Endothelial cell of umbilical vein (primary cell): Measurements from ENCODE around the gene SLC8A1. TPM values are rescaled to one million over a fixed set of nuclear protein-coding genes. Genes with fewer than 3 reads are reported as not detected.

Experiments used
- BruUV-seq: library from RNA; stranded (reverse); fragments of 400-500 nt; replicated peaks from 2 replicates; lab custom pipeline; 2021; lab: Mats Ljungman, UMichigan
- CTCF ChIA-PET: fragments of 300-600, 350-600 bp; sonication (Branson Sonifier 250); formaldehyde crosslinking; loops from one replicate; lab custom pipeline; 2021; ENCODE audit warnings: antibody characterized with exemption, inconsistent platforms; lab: Charles Lee
- POLR2A ChIA-PET: fragments of 300-600, 350-600 bp; sonication (Branson Sonifier 250); formaldehyde crosslinking; loops from one replicate; lab custom pipeline; 2021; ENCODE audit warnings: antibody characterized with exemption, inconsistent platforms; lab: Charles Lee
- DNase-seq: peaks from one replicate; pipeline ENCODE4 v3.0.0-alpha.2; 2011; ENCODE audit warnings: low read depth, low spot score
- FAIRE-seq: peaks from 2 replicates; lab custom pipeline; 2011; peaks lifted over from hg19 to GRCh38; lab: Jason Lieb, UNC
- H2AFZ ChIP-seq: 2 replicates; pipeline ENCODE4 v1.6.0; 2012; ENCODE audit warnings: low read depth, low read length, control low read depth, inconsistent platforms
- H3K27ac ChIP-seq: 2 replicates; pipeline ENCODE4 v1.5.1; 2011; ENCODE audit warnings: low read depth, mild to moderate bottlenecking, control low read depth, low read length, moderate library complexity; ENCODE audit not compliant: insufficient read depth
- H3K27me3 ChIP-seq, 2 experiments: 2 replicates each; pipeline versions ENCODE4 v1.6.0 to v1.6.1; 2011; ENCODE audit warnings: low read length in 2 of 2, mixed read lengths in 1 of 2; ENCODE audit not compliant: control insufficient read depth in 2 of 2, insufficient read depth in 2 of 2
- H3K36me3 ChIP-seq, 2 experiments: 2 replicates in 1 of 2; 3 replicates in 1 of 2; pipeline ENCODE4 v1.5.1; 2011; ENCODE audit warnings: low read length in 2 of 2, mild to moderate bottlenecking in 1 of 2, moderate library complexity in 1 of 2; ENCODE audit not compliant: control insufficient read depth in 2 of 2, insufficient read depth in 2 of 2; ENCODE audit errors: extremely low read depth in 1 of 2
- H3K4me1 ChIP-seq: 3 replicates; pipeline ENCODE4 v1.5.1; 2011; ENCODE audit warnings: mild to moderate bottlenecking, low read length; ENCODE audit not compliant: control insufficient read depth, insufficient read depth; ENCODE audit errors: extremely low read depth
- H3K4me2 ChIP-seq: 2 replicates; pipeline ENCODE4 v1.6.1; 2011; ENCODE audit warnings: low read length, control low read depth, mixed read lengths; ENCODE audit not compliant: insufficient read depth
- H3K4me3 ChIP-seq, 3 experiments: fragments of 200-600 bp in 1 of 3; sonication (generic), shearing (Covaris generic) in 1 of 3; replicated peaks in 1 of 3; 2 replicates each; pipeline ENCODE4 v1.5.1; 2011 to 2016; ENCODE audit warnings: control low read depth in 3 of 3, low read length in 3 of 3, mild to moderate bottlenecking in 2 of 3, inconsistent platforms in 1 of 3, low read depth in 1 of 3, moderate library complexity in 1 of 3; ENCODE audit not compliant: insufficient read depth in 1 of 3
- H3K79me2 ChIP-seq: 2 replicates; pipeline ENCODE4 v1.6.0; 2012; ENCODE audit warnings: low read length, inconsistent platforms; ENCODE audit not compliant: control insufficient read depth, insufficient read depth
- H3K9ac ChIP-seq: replicated peaks from 2 replicates; pipeline ENCODE3; 2011; ENCODE audit warnings: low read length, control low read depth; ENCODE audit not compliant: insufficient read depth; ENCODE audit errors: extremely low read depth
- H3K9me1 ChIP-seq: replicated peaks from 3 replicates; pipeline ENCODE4 v1.6.0; 2011; ENCODE audit warnings: mild to moderate bottlenecking, low read length; ENCODE audit not compliant: control insufficient read depth, insufficient read depth; ENCODE audit errors: extremely low read depth
- H3K9me3 ChIP-seq: replicated peaks from 2 replicates; pipeline ENCODE4 v1.5.1; 2012; ENCODE audit warnings: low read length, inconsistent platforms; ENCODE audit not compliant: control insufficient read depth, insufficient read depth
- H4K20me1 ChIP-seq: replicated peaks from 2 replicates; pipeline ENCODE3; 2011; ENCODE audit warnings: mild to moderate bottlenecking, low read length; ENCODE audit not compliant: control insufficient read depth, insufficient read depth; ENCODE audit errors: extremely low read depth
- CTCF ChIP-seq, 2 donors: IDR thresholded peaks; 1 replicate in 1 of 2; 2 replicates in 1 of 2; pipeline ENCODE4 v1.5.1; 2011; ENCODE audit warnings: low read length in 2 of 2, mild to moderate bottlenecking in 2 of 2, moderate library complexity in 2 of 2, control low read depth in 1 of 2, inconsistent platforms in 1 of 2, low read depth in 1 of 2; ENCODE audit not compliant: insufficient read depth in 1 of 2; ENCODE audit errors: extremely low read depth in 1 of 2
- EZH2 ChIP-seq: IDR thresholded peaks from 2 replicates; pipeline ENCODE4 v1.6.1; 2012; ENCODE audit warnings: borderline replicate concordance, low read depth, mild to moderate bottlenecking, moderate library complexity, low read length, inconsistent platforms; ENCODE audit not compliant: severe bottlenecking
- FOS ChIP-seq: IDR thresholded peaks from 2 replicates; pipeline ENCODE4 v1.6.1; 2011; ENCODE audit warnings: mild to moderate bottlenecking, low read length, moderate library complexity, borderline replicate concordance; ENCODE audit not compliant: insufficient read depth
- GATA2 ChIP-seq: IDR thresholded peaks from 2 replicates; pipeline ENCODE4 v1.7.0; 2011; ENCODE audit warnings: low read depth, mild to moderate bottlenecking, moderate library complexity, mixed read lengths, low read length; ENCODE audit not compliant: insufficient read length, insufficient read depth
- JUN ChIP-seq: IDR thresholded peaks from 2 replicates; pipeline ENCODE4 v1.6.1; 2011; ENCODE audit warnings: borderline replicate concordance, low read depth; ENCODE audit not compliant: insufficient read length, insufficient read depth
- MAX ChIP-seq: IDR thresholded peaks from 2 replicates; pipeline ENCODE4 v1.6.1; 2011; ENCODE audit not compliant: insufficient read depth, insufficient read length
- MYC ChIP-seq: IDR thresholded peaks from one replicate; pipeline ENCODE4 v1.6.1; 2011; ENCODE audit warnings: mild to moderate bottlenecking, low read depth, low read length
- POLR2A ChIP-seq: IDR thresholded peaks from 2 replicates; pipeline ENCODE4 v1.6.1; 2012; ENCODE audit warnings: low read depth, mild to moderate bottlenecking, control low read depth, low read length
- POLR2AphosphoS5 ChIP-seq: IDR thresholded peaks from 2 replicates; pipeline ENCODE4 v1.6.1; 2012; ENCODE audit warnings: low read depth, mild to moderate bottlenecking, control low read depth, low read length, moderate library complexity; ENCODE audit not compliant: insufficient read depth
- dilution Hi-C: fragments of 300-500 bp; cut with MboI; formaldehyde crosslinking; loops from one replicate; pipeline ENCODE4 v1.15.0; 2019; ENCODE audit warnings: low sequenced_read_pairs; ENCODE audit not compliant: extremely low pct_ligation_motif_present
- intact Hi-C: fragments of 100-400 bp; cut with micrococcal nuclease; formaldehyde crosslinking; loops from one replicate; pipeline ENCODE4 v1.10.0; 2022
- polyA plus RNA-seq, 4 experiments: library from polyadenylated mRNA; depleted of rRNA in 3 of 4; stranded (reverse) in 3 of 4; unstranded in 1 of 4; fragments of >200 nt; gene quantifications; 2 replicates each; pipeline versions ENCODE4 v1.2.1 to v1.2.3, GENCODE V29; 2011 to 2012; ENCODE audit warnings: missing spikeins in 1 of 4
- total RNA-seq: library from RNA; stranded (reverse); gene quantifications from 2 replicates; pipeline ENCODE4 v1.2.3, GENCODE V29; 2021

Gene SLC8A1
- total and polyA plus RNA-seq, 2 donors (not counting 3 experiments of a cell fraction or from before 2014, with no cell fraction given) = 0.19 to 1.8 TPM

GRCh38 chr2:40126006-40126405 lies 325.9 kb downstream of the SLC8A1 start:
- Histone ChIP-seq H2AFZ (no peak overlapping the region), H3K9ac (no peak overlapping the region), H3K36me3 (no peaks in the 10 kb centered on the region), H3K9me3 (no peaks in the 10 kb centered on the region), H4K20me1 (no peaks in the 10 kb centered on the region), H3K4me2 (no peak overlapping the region), H3K4me1 (no peaks in the 10 kb centered on the region), H3K27ac (no peak overlapping the region), H3K9me1 (no peaks in the 10 kb centered on the region), H3K4me3 (no peak overlapping the region), H3K27me3 (no peaks in the 10 kb centered on the region), H3K79me2 (no peaks in the 10 kb centered on the region)
- DNase-seq = no peak
- intact Hi-C loops = no loop called here
- TF ChIP-seq POLR2A (no peak), EZH2 (no peak), FOS (no peak), MAX (no peak)
- BruUV-seq = no TSS peak
- dilution Hi-C loops = no loop called here
- POLR2A ChIA-PET = no interaction called here
- CTCF ChIA-PET = interaction anchor here (1.0 kb wide), 1 partner anchor 9 kb away, joined by 3 read pairs; no protein-coding TSS in a partner anchor
- no peak for FAIRE-seq

- CTCF ChIA-PET = no interaction called here
- no peak for FAIRE-seq
- no peaks in the 10 kb centered on the region for H3K4me1 ChIP-seq
- no peak overlapping the region for H2AFZ ChIP-seq
- H3K27me3 ChIP-seq = no peaks in the 10 kb centered on the region
- dilution Hi-C loops = no loop called here
- H3K9ac ChIP-seq = no peak overlapping the region
- no peak overlapping the region for H3K27ac ChIP-seq
- intact Hi-C loops = no loop called here
- no peaks in the 10 kb centered on the region for H3K79me2 ChIP-seq
- no peaks in the 10 kb centered on the region for H4K20me1 ChIP-seq
- no peak for DNase-seq
- no peak overlapping the region for H3K4me2 ChIP-seq
- BruUV-seq = no TSS peak
- POLR2A ChIA-PET = no interaction called here
- H3K9me3 ChIP-seq = no peaks in the 10 kb centered on the region
- H3K4me3 ChIP-seq = no peak overlapping the region
- H3K36me3 ChIP-seq = no peaks in the 10 kb centered on the region
- no peaks in the 10 kb centered on the region for H3K9me1 ChIP-seq
- no peak for TF ChIP-seq MYC
- no peak for TF ChIP-seq JUN
- TF ChIP-seq EZH2 = no peak
- TF ChIP-seq POLR2A = no peak
- no peak for TF ChIP-seq GATA2
- TF ChIP-seq CTCF (IDR thresholded peaks at IDR 0.05; ENCODE audit: extremely low read depth in 1 of 2, insufficient read depth in 1 of 2, low read depth in 1 of 2, low read length in 2 of 2) = no peak
- no peak for TF ChIP-seq FOS
- TF ChIP-seq MAX = no peak
- TF ChIP-seq POLR2AphosphoS5 = no peak
Measured at GRCh38 chr2:40123746-40124145, 328.1 kb downstream of the SLC8A1 start.
